H1 (cell line): Measurements from ENCODE around the gene TMEM245. TPM values are rescaled to one million over a fixed set of nuclear protein-coding genes. Genes with fewer than 3 reads are reported as not detected.

Source experiments
- CTCF ChIA-PET: fragments of 300-600 bp; sonication (Branson Sonifier 250); formaldehyde crosslinking; loops from one replicate; lab custom pipeline; 2021; ENCODE audit not compliant: partially characterized antibody; lab: Charles Lee
- POLR2A ChIA-PET: fragments of 300-600 bp; sonication (Branson Sonifier 250); formaldehyde crosslinking; loops from one replicate; lab custom pipeline; 2021; ENCODE audit warnings: inconsistent platforms; ENCODE audit not compliant: partially characterized antibody; lab: Charles Lee
- DNase-seq, 2 experiments: peaks; one replicate each; pipeline versions ENCODE4 v3.0.0 to v3.0.0-alpha.2; 2010 to 2022; ENCODE audit warnings: low spot score in 2 of 2, low read depth in 1 of 2, mixed read lengths in 1 of 2
- FAIRE-seq: peaks from 2 replicates; lab custom pipeline; 2011; peaks lifted over from hg19 to GRCh38; lab: Jason Lieb, UNC
- H2AFZ ChIP-seq: 2 replicates; pipeline ENCODE4 v1.8.1; 2012; ENCODE audit warnings: low read length, inconsistent platforms
- H2AK5ac ChIP-seq: 2 replicates; pipeline ENCODE4 v1.6.1; 2013; ENCODE audit warnings: low read depth, low read length
- H2BK120ac ChIP-seq: replicated peaks from 2 replicates; pipeline ENCODE3; 2013; ENCODE audit warnings: low read depth, low read length, inconsistent platforms
- H2BK12ac ChIP-seq: 2 replicates; pipeline ENCODE4 v1.6.1; 2013; ENCODE audit warnings: low read depth, low read length
- H2BK15ac ChIP-seq: 2 replicates; pipeline ENCODE4 v1.6.1; 2013; ENCODE audit warnings: low read length
- H2BK20ac ChIP-seq: 2 replicates; pipeline ENCODE4 v1.6.1; 2013; ENCODE audit warnings: low read length
- H2BK5ac ChIP-seq: 2 replicates; pipeline ENCODE4 v1.6.1; 2013; ENCODE audit warnings: low read depth, low read length
- H3K14ac ChIP-seq: 2 replicates; pipeline ENCODE4 v1.6.1; 2013; ENCODE audit warnings: inconsistent platforms; ENCODE audit not compliant: insufficient read length
- H3K18ac ChIP-seq: 2 replicates; pipeline ENCODE4 v1.6.1; 2013; ENCODE audit warnings: low read length; ENCODE audit errors: extremely low read depth
- H3K23ac ChIP-seq: 2 replicates; pipeline ENCODE4 v1.6.1; 2013; ENCODE audit warnings: inconsistent platforms; ENCODE audit not compliant: insufficient read length
- H3K23me2 ChIP-seq: 2 replicates; pipeline ENCODE4 v1.6.1; 2013; ENCODE audit warnings: low read depth, low read length
- H3K27ac ChIP-seq: 2 replicates; pipeline ENCODE4 v1.6.1; 2011; ENCODE audit warnings: low read depth, low read length, inconsistent platforms
- H3K27me3 ChIP-seq, 4 experiments: replicated peaks in 1 of 4; 1 replicate in 1 of 4; 2 replicates in 3 of 4; pipeline versions ENCODE4 v1.6.1 to v1.8.1; 2011 to 2013; ENCODE audit warnings: low read length in 3 of 4, mild to moderate bottlenecking in 3 of 4, inconsistent platforms in 2 of 4, mixed read lengths in 2 of 4, moderate library complexity in 1 of 4; ENCODE audit not compliant: control insufficient read depth in 3 of 4, insufficient read depth in 3 of 4; ENCODE audit errors: extremely low read depth in 1 of 4
- H3K36me3 ChIP-seq, 4 experiments: 2 replicates each; pipeline versions ENCODE4 v1.6.1 to v1.8.1; 2011 to 2013; ENCODE audit warnings: mild to moderate bottlenecking in 4 of 4, low read length in 3 of 4, moderate library complexity in 2 of 4, control low read depth in 1 of 4, inconsistent platforms in 1 of 4; ENCODE audit not compliant: insufficient read depth in 4 of 4, control insufficient read depth in 2 of 4
- H3K4ac ChIP-seq: replicated peaks from 2 replicates; pipeline ENCODE3; 2013; ENCODE audit warnings: low read length, low read depth, mixed read lengths, inconsistent platforms; ENCODE audit not compliant: insufficient read length
- H3K4me1 ChIP-seq, 4 experiments: replicated peaks in 1 of 4; 1 replicate in 1 of 4; 2 replicates in 3 of 4; pipeline versions ENCODE4 v1.6.1 to v1.8.1; 2011 to 2013; ENCODE audit warnings: low read length in 3 of 4, inconsistent platforms in 2 of 4, mixed read lengths in 1 of 4; ENCODE audit not compliant: insufficient read depth in 4 of 4, control insufficient read depth in 3 of 4
- H3K4me2 ChIP-seq, 2 experiments: 2 replicates each; pipeline versions ENCODE4 v1.6.1 to v1.8.1; 2011 to 2013; ENCODE audit warnings: low read depth in 2 of 2, low read length in 2 of 2, control low read depth in 1 of 2, inconsistent platforms in 1 of 2, mild to moderate bottlenecking in 1 of 2; ENCODE audit not compliant: insufficient read depth in 1 of 2
- H3K4me3 ChIP-seq, 4 experiments: fragments of 200-600, 300-600 bp in 1 of 4; sonication (generic), shearing (Covaris generic), sonication (Bioruptor Twin) in 1 of 4; 2 replicates each; pipeline versions ENCODE4 v1.5.1 to v1.8.1; 2011 to 2016; ENCODE audit warnings: low read length in 4 of 4, low read depth in 3 of 4, control low read depth in 2 of 4, inconsistent platforms in 2 of 4, mild to moderate bottlenecking in 2 of 4, mixed read lengths in 1 of 4, moderate library complexity in 1 of 4; ENCODE audit not compliant: insufficient read depth in 2 of 4; ENCODE audit errors: extremely low read depth in 1 of 4
- H3K56ac ChIP-seq: replicated peaks from 2 replicates; pipeline ENCODE3; 2013; ENCODE audit warnings: low read depth, mild to moderate bottlenecking, mixed read lengths, low read length, inconsistent platforms; ENCODE audit not compliant: insufficient read length
- H3K79me1 ChIP-seq: 2 replicates; pipeline ENCODE4 v1.6.1; 2013; ENCODE audit warnings: low read depth, low read length, control low read depth
- H3K79me2 ChIP-seq, 2 experiments: 2 replicates each; pipeline versions ENCODE4 v1.6.1 to v1.8.1; 2012 to 2013; ENCODE audit warnings: low read length in 2 of 2, mild to moderate bottlenecking in 2 of 2, inconsistent platforms in 1 of 2; ENCODE audit not compliant: insufficient read depth in 2 of 2, control insufficient read depth in 1 of 2
- H3K9ac ChIP-seq, 4 experiments: replicated peaks in 1 of 4; 1 replicate in 1 of 4; 2 replicates in 3 of 4; pipeline versions ENCODE4 v1.6.1 to v1.8.1; 2011 to 2013; ENCODE audit warnings: low read depth in 3 of 4, low read length in 3 of 4, control low read depth in 2 of 4, mild to moderate bottlenecking in 2 of 4, moderate library complexity in 2 of 4, inconsistent platforms in 1 of 4; ENCODE audit errors: extremely low read depth in 1 of 4
- H3K9me3 ChIP-seq, 2 experiments: 2 replicates each; pipeline versions ENCODE4 v1.6.1 to v1.8.1; 2012 to 2013; ENCODE audit warnings: mild to moderate bottlenecking in 2 of 2, moderate library complexity in 2 of 2, control low read depth in 1 of 2, inconsistent platforms in 1 of 2, low read depth in 1 of 2, low read length in 1 of 2, mixed read lengths in 1 of 2; ENCODE audit not compliant: insufficient read depth in 2 of 2
- H4K20me1 ChIP-seq, 2 experiments: replicated peaks in 1 of 2; 2 replicates each; pipeline versions ENCODE3 to v1.8.1; 2011 to 2013; ENCODE audit warnings: inconsistent platforms in 2 of 2, low read length in 2 of 2, mild to moderate bottlenecking in 1 of 2; ENCODE audit not compliant: insufficient read depth in 2 of 2, control insufficient read depth in 1 of 2
- H4K5ac ChIP-seq: 2 replicates; pipeline ENCODE4 v1.6.1; 2013; ENCODE audit warnings: low read length, low read depth, mixed read lengths, inconsistent platforms; ENCODE audit not compliant: insufficient read length
- H4K8ac ChIP-seq: 2 replicates; pipeline ENCODE4 v1.8.0; 2013; ENCODE audit warnings: mild to moderate bottlenecking, moderate library complexity, low read length, inconsistent platforms; ENCODE audit not compliant: insufficient read depth; ENCODE audit errors: extremely low read depth
- H4K91ac ChIP-seq: replicated peaks from 2 replicates; pipeline ENCODE3; 2013; ENCODE audit warnings: low read length, mixed read lengths, inconsistent platforms; ENCODE audit not compliant: insufficient read length
- KDM5A ChIP-seq: fragments of 200-600 bp; IDR thresholded peaks from 2 replicates; pipeline ENCODE4 v1.7.1; 2012; ENCODE audit warnings: mild to moderate bottlenecking, low read length, inconsistent platforms, mixed read lengths
- polyA plus RNA-seq, 7 experiments: library from polyadenylated mRNA; depleted of rRNA in 3 of 7; stranded (reverse) in 5 of 7; unstranded in 2 of 7; fragments of >200 nt in 5 of 7; fragments of 200-250 nt in 2 of 7; gene quantifications; 1 replicate in 5 of 7; 2 replicates in 1 of 7; 4 replicates in 1 of 7; pipeline versions ENCODE4 v1.2.1 to v1.2.3, GENCODE V29; 2011 to 2013; ENCODE audit warnings: missing spikeins in 2 of 7, mixed read lengths in 2 of 7
- total RNA-seq: library from RNA; stranded (reverse); fragmentation: NEBNext Ultra II Directional; extraction: Animal tissue kit (Norgen Biotek cat#: 25700); gene quantifications from 2 replicates; pipeline ENCODE4 v1.2.1, GENCODE V29; 2021

Gene TMEM245
- total and polyA plus RNA-seq, 2 of the 8 experiments (the other 6 are each of a cell fraction or from before 2014, with no cell fraction given): 44.3 to 45.8 TPM

DNA sequence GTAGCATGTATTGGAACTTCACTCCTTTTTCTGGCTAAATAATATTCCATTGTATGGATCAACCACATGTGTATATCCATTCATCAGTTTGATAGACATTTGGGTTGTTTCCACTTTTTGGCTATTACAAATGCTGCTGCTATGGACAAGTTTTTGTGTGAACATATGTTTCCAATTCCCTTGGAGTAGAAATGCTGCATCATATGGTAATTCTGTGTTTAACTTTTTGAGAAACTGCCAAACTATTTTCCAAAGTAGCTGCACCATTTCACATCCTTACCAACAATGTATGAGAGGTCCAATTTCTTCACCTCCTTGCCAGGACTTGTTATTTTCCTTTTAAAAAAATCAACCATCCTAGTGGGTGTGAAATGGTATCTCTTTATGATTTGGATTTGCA, 38.9 kb upstream of the TMEM245 start:
- no peak overlapping the region for H3K4me3 ChIP-seq
- H2AK5ac ChIP-seq: no peak overlapping the region
- H4K5ac ChIP-seq: no peak overlapping the region
- no peak overlapping the region for H2BK15ac ChIP-seq
- peaks cover 4% of the 10 kb centered on the region in 2 experiments; a peak in 2 of 4 replicates for H3K9me3 ChIP-seq
- H3K36me3 ChIP-seq: no peaks in the 10 kb centered on the region
- no peaks in the 10 kb centered on the region for H3K79me1 ChIP-seq
- H2BK20ac ChIP-seq: no peak overlapping the region
- H4K91ac ChIP-seq: no peak overlapping the region
- no peaks in the 10 kb centered on the region for H3K4me1 ChIP-seq
- DNase-seq (no peak), FAIRE-seq (no peak)
- ChIA-PET CTCF (interaction anchor here (0.9 to 1.5 kb wide), 4 partner anchors 19 to 243 kb away, joined by 3 to 4 read pairs (median 3); no protein-coding TSS in a partner anchor), POLR2A (interaction anchor here (1.4 to 2.0 kb wide), 2 partner anchors 40 to 179 kb away, joined by 3 to 5 read pairs; partner anchors contain the start of gene TMEM245)
- no peak overlapping the region for H3K18ac ChIP-seq
- no peak overlapping the region for H3K23ac ChIP-seq
- no peak overlapping the region for H4K8ac ChIP-seq
- no peak overlapping the region for H2BK120ac ChIP-seq
- H2BK5ac ChIP-seq: no peak overlapping the region
- no peak overlapping the region for H3K56ac ChIP-seq
- no peaks in the 10 kb centered on the region for H3K79me2 ChIP-seq
- no peak overlapping the region for H2BK12ac ChIP-seq
- H3K23me2 ChIP-seq: no peaks in the 10 kb centered on the region
- 0 out of 7 replicates have a peak, but pooled peaks cover 0 to 2% (median 0%) of the 10 kb centered on the region in 4 experiments for H3K27me3 ChIP-seq
- no peak overlapping the region for H3K4ac ChIP-seq
- no peak overlapping the region for H2AFZ ChIP-seq
- no peaks in the 10 kb centered on the region for H4K20me1 ChIP-seq
- H3K9ac ChIP-seq: no peak overlapping the region
- no peak overlapping the region for H3K27ac ChIP-seq
- H3K4me2 ChIP-seq: no peak overlapping the region
- H3K14ac ChIP-seq: no peak overlapping the region
- no peak for TF ChIP-seq KDM5A
